PC-9 (cell line): ENCODE data around the gene RNF220.

Source experiments
- EZH2 ChIP-seq: fragments of 200-600 bp; sonication (generic); IDR thresholded peaks from 2 replicates; pipeline ENCODE4 v1.8.0; 2017; ENCODE audit warnings: antibody characterized with exemption, low read depth
- TF ChIP-seq, protein P1 (sequence below): fragments of 200-600 bp; sonication (generic); conservative IDR thresholded peaks from 2 replicates; pipeline ENCODE4 v1.6.1; 2017; ENCODE audit warnings: mixed run types, antibody characterized with exemption, mild to moderate bottlenecking, moderate library complexity

DNA sequence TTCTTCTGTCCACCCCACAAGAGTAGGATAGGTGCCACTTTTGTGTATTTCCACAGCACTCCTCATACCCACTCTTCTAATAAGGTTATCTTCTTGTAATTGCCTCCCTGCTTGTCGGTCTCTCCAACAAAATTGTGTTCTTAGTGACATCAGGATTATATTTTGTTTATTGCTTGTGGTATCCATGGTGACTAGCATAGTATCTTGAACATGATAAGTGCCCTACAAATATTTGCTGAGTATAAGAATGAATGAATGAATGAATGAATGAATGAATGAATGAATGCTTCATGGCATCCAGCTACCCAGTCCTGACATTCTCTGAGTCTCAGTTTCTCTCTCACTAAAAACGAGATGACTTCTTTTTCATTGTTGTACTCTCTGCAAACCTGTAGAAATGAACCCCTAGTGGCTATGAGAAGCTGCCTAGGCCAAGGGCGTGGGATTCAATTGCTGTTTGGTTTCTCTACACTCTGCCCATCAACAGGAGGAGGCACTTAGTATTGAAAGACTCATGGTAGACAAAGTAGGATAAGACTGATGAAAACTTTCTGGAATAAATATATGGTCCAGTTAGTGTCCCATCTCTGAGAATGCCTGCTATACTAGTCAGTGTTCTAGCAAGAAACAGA, 148.2 kb downstream of the RNF220 start:
- TF ChIP-seq, protein P1, sequence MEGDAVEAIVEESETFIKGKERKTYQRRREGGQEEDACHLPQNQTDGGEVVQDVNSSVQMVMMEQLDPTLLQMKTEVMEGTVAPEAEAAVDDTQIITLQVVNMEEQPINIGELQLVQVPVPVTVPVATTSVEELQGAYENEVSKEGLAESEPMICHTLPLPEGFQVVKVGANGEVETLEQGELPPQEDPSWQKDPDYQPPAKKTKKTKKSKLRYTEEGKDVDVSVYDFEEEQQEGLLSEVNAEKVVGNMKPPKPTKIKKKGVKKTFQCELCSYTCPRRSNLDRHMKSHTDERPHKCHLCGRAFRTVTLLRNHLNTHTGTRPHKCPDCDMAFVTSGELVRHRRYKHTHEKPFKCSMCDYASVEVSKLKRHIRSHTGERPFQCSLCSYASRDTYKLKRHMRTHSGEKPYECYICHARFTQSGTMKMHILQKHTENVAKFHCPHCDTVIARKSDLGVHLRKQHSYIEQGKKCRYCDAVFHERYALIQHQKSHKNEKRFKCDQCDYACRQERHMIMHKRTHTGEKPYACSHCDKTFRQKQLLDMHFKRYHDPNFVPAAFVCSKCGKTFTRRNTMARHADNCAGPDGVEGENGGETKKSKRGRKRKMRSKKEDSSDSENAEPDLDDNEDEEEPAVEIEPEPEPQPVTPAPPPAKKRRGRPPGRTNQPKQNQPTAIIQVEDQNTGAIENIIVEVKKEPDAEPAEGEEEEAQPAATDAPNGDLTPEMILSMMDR: 0 out of 2 replicates have a peak, but pooled peaks have one; percentile 35
- TF ChIP-seq EZH2: no peak
